Fibroblast of skin of abdomen (primary cell): ENCODE measurements around the gene MRPL23.
A peak's percentile ranks its signal among the peaks of the same experiment; 100 is the strongest.

Experiments
- DNase-seq: peaks from one replicate; pipeline ENCODE4 v3.0.0-alpha.2; 2013

The MRPL23 gene

DNA sequence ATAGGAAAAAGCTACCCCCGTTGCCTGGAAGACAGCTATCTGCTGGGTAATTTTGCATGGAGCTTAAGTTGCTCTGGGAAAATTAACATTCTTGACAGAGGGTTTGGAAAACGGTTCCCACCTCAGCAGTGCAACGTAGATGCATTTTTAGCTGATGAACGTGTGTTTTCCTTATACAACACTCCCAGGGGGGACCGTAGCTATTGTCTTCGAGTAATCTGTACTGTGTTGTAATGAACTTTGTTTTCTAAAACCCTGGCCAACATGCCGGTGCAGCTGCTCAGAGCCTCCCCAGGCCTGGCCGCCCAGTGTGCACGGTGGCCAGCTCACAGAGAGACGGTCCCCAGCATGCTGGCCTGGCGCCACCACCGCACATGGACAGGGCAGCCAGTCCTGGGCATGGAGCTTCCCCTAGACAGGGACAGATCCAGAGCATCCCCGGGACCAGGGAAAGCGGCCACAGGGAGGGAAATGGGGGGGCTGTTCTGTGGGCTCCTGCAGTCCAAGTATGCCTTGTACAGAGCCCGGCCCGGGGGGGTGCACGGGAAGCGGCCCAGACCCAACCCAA, 25.5 kb upstream of the MRPL23 start:
- peak; percentile 37 for DNase-seq

GRCh38 chr11:1922481-1923081, 24.6 kb upstream of the MRPL23 start:
- no peak for DNase-seq

GRCh38 chr11:1923201-1923956, 23.8 kb upstream of the MRPL23 start:
- no peak for DNase-seq

DNA sequence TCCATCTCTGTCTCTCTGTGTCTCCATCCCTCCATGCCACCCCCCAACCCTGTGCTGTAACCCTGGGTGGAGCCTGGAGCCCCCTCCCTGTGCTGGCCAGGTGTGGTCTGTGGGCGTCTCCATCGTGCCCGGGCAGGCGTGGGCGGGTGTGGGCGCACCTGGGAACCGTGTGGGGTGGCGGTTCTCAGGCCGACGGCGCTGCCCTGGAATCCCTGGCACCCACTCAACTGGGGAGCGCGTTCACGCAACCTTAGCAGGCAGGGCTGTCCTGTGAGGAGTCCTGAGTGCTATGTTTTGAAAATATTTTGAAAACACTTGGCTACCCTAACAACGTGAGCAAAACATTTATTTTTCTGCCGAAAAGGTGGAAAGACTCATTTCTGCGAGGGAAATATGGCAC, 23.0 kb upstream of the MRPL23 start:
- DNase-seq: no peak

- DNase-seq: no peak
Measured at GRCh38 chr11:1924646-1925372, 22.3 kb upstream of the MRPL23 start.

DNA sequence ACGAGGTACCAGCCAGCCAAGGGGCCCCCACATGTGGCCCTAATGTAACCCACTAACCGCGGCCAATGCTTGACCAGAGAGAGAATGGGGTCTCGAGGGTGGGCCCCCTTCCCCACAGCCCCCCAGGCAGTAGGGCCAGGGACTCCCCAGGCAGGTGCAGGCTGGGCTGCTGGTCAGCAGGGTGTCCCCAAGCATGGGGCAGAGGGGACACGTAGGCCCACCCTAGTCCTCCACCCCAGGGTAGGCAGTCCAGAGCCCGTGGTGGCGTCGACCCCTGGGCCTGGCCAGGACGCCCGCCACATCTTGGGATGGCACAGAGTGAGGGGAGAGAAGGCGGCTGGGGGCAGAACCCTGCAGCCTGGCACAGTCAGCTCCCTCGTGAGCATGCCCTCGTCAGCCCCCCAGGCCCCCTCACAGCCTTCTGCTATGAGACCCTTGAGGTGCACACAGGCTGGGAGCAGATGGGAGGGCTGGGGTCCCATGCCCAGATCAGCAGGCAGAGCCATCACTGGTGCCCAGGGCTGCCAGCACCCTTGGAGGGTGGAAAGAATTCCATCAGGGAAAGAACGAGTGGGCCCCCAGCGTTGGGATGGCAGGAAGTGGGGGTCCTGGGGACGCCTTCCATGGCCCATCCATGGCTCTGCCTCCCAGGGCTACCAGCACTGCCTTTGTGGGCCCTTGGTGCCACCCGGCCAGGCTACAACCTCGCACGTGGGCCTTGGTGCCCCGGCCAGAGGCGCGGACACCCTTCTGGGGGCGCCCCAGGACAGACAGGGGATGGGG, 21.6 kb upstream of the MRPL23 start:
- DNase-seq: no peak

DNA sequence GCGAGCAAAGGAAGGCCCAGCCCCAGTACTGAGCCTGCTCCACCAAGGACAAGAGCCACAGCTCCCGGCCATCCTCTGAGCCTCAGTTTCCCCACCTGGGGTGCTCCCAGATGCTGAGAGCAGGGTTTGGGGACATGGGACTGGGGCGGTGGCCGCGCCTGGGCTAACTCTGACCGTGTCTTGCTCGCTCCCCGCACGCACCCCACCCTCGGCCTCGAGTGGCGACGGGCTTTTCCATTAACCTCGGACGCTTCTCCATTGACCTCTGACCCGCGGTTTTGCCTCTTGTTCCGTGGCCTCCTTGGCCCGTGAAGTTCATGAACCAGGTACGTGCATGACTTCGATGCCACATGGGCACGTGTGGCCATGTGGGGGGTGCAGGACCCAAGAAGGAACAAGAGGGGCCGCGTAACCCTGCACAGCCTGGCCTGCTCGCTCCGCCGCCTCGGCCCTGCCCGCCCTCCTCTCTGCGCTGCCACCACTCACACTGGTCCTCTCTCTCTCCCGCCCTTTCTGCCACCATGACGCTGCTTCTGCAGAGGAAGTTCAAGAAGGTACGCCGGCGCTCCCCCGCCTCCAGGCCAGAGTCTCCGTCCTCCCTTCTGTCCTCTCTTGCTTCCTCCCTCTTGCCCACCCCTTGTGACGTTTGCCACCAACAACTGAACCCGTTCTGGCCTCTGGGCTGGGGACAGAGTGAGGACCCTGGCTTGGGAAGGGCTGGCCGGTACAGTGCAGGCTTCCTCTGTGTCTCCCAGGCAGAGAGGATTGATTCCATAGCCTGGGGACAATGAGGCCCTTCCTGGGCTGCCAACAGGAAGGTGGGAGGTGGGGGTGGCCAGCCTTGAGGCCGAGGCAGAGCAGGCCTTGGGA, 20.7 kb upstream of the MRPL23 start:
- DNase-seq: no peak

GRCh38 chr11:1927026-1927847, 19.9 kb upstream of the MRPL23 start:
- DNase-seq: no peak

DNA sequence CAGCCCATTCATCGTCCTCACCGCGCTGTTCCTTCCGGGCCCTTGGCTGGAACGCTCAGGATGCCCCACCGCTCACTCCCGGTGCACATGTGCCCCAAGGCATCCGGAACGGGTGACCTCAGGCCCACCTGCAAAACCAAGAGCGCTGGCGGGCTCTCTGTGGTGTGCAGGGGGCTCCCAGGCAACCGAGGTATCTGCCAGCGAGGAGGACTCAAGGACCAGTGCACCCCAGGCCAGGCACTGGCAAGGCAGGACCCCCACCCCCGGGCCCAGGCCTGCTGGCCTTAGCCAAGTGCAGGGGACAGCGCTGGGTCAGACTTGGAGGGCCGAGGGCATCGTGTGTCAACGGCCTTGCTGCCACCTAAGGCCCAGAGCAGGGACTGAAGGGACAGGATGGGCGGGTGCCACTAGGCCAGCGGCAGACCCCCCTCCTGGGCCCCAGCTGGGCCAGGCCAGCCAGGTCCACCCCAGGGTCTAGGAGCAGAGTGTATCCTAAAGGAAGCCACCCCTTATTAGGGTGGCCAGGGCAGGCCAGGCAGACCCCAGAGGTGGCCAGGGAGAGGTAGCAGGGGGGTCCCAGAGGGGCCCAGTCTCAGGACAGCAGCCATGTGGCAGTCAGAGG, 19.2 kb upstream of the MRPL23 start:
- no peak for DNase-seq

DNA sequence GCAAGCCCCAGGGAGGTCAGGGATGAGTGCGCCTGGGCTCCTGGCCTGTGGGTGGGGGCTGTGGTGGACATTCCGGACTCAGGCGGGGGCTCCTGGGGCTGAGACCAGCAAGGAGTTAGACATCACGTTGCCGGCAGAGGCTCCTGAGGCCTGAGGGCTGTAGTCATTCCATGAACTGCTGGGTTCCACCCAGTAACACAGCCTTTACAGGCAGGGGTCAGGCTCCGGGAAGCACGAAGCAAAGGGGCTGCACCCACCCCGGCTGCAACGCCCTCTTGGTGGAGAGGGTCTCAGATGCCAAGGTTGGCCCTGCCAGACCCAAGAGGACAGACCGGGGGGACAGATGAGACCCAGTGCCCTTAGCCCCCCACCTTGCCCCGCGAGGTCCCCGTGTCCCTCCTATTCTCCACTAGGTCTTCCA, 18.7 kb upstream of the MRPL23 start:
- no peak for DNase-seq

DNA sequence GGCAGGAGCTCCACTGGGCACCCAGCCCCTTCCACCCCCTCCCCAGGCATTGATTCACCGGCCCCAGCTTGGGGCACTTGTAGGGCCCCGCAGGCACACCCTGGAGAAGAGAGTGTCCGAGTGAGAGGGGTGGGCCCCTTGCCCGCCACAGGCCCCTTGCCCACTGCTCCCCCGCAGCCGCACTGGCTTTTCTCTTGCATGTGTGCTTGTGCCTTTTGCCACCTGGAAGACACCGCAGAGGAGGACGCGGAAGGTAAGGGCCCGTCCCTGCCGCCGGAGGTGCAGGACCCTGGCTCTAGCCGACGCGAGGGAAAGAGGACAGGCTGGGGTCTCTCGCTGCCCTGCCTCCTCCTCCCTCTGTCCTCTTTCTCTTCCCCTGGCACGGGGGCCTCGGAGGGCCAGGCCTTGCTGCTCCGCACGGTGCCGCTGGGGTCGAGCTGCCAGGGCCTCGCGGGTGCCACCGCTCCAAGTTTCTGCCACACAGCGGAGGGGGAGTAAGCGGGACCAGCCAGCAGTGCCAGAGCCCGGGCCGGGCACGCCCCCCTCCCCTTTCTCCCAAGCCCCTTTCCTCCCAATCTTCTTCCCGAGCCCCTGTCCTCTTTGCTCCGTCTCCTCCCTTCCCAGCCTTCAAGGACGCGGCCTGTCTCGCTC, 18.1 kb upstream of the MRPL23 start:
- DNase-seq: no peak

DNA sequence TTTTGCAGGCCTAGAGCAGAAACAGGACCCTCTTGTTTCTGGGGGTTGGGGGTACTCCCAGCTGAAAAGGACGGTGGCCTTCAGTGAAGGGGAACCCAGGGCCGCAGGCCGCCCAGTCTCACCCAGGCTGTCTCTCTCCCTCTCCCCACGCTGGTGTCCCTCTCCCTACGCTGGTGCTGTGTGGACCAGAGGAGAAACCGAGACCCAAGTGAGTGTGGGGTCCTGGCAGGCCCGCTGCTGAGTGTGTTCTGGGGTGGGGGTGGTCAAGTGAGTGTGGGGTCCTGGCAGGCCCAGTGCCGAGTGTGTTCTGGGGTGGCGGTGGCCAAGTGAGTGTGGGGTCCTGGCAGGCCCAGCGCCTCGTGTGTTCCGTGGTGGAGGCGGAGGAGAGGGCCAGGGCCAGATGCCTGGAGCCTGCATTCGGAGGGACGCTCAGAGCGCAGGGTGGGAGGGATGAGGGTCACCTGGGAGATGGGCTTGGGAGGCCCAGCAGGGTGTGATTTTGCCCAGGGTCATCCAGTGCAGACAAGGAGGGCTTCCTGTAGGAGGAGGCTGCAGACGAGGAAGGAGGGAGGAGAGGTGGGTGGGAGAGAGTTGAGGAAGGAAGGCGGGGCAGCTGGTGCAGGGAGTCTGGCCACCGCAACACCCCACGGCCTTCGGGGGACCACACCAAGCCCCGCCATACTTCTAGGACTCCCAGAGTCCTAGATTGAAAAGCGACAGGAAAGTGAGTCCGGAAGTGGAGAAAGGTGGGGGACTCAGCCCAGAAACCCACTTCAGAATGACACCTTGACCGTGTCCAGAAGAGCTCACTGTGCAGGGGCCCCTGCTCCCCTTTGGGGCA, 17.3 kb upstream of the MRPL23 start:
- no peak for DNase-seq

GRCh38 chr11:1930462-1930830, 16.7 kb upstream of the MRPL23 start:
- DNase-seq: peak; percentile 20

DNA sequence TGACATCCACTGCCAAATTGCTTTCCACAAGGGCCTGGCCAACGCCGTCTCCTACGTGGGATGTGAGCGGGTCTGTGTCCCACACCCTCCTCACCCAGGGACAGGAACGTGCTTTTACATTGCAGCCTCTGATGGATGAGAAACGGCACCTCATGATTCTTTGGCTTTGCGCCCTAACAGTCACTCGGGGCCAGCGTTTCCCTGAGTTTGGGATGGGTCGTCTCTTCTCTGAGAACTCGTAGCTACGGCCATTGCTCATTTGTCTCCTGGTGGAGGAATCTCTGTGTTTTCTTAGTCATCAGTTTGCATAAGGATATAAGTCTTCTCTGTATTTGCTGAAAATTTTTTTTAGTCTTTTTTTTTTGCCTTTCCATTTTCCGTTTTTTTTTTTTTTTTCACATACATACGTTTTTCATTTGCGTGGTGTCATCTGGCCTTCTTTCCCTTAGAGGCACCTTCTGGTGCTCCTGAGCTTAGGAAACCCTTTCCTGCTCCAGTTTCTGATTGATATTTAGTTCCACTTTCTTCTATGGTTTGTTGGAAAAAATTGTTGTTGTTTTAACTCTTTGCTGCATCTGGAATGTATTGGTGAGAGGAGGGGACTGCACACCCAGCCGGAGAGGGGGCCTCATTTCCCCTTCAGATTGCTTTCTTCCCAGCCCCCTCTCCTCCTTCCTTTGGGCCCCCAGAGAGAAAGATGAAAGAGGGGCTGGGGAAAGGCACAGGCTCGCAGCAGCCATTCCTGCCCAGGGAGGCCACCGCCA, 15.6 kb upstream of the MRPL23 start:
- DNase-seq: peak; percentile 73

GRCh38 chr11:1932105-1932480, 15.0 kb upstream of the MRPL23 start:
- no peak for DNase-seq

DNA sequence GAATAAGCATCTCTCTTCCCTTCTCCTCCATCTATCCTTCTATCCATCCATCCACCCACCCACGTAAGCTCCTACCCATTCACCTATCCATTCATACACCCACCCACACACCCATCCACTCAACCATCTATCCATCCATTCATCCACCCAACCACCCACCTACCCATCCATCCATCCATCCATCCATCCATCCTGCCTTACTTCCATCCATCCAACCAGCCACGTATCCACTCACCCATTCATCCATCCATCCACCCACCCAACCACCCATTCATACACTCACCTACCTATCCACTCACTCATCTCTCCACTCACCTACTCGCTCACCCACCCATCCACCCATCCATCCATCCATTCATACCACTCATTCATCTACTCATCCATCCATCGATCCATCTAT, 14.5 kb upstream of the MRPL23 start:
- DNase-seq: no peak

DNA sequence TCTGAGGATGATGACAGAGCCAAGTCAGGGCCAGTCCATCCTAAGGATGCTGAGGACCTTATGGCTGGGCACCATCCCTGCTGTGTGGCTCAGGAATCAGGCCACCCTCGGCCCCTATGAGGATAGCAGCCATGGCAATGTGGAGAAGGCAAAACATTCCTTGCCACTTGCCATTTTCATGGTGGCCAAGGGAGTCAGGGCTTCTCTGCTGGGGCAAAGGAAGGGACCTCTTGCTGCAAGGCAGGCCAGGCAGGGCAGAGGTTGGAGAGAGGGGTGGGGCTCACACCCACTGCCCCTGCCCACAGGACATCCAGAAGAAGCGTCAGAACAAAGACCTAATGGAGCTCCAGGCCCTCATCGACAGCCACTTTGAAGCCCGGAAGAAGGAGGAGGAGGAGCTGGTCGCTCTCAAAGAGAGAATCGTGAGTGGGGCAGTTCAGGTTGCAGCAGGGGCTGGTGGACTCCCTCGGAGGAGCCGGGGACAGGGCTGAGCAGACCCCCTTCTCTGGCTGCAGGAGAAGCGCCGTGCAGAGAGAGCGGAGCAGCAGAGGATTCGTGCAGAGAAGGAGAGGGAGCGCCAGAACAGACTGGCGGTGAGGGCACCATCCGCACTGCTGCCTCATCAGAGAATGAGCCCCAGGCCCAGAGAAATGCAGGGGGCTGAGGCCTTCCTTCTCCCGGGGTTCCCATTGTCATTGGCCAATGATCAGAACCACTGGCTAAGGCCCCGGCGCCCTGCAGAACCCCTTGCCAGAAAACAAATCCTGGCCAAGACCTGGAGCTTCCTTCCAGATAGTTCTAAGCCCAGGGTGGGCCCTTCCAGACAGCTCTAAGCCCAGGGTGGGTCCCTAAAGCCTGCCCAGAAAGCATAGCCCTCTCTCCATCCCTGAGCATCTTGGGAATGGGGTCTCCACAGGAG, 13.5 kb upstream of the MRPL23 start:
- no peak for DNase-seq
